Stomach smooth muscle (tissue), 2 donors: ENCODE measurements around the gene ARL2BP.

Source experiments
- H3K27ac ChIP-seq: one replicate; pipeline ENCODE4 v1.7.0; 2013; ENCODE audit warnings: mild to moderate bottlenecking, low read length, inconsistent platforms
- H3K27me3 ChIP-seq, 2 donors: one replicate each; pipeline ENCODE4 v1.7.0; 2013; ENCODE audit warnings: low read length in 2 of 2; ENCODE audit not compliant: insufficient read depth in 2 of 2, control insufficient read depth in 1 of 2
- H3K36me3 ChIP-seq, 2 donors: one replicate each; pipeline ENCODE4 v1.7.0; 2013; ENCODE audit warnings: low read length in 2 of 2; ENCODE audit not compliant: control insufficient read depth in 2 of 2, insufficient read depth in 2 of 2
- H3K4me1 ChIP-seq: one replicate; pipeline ENCODE4 v1.7.0; 2013; ENCODE audit warnings: low read length; ENCODE audit not compliant: control insufficient read depth, insufficient read depth
- H3K4me3 ChIP-seq, 2 donors: one replicate each; pipeline ENCODE4 v1.7.0; 2013; ENCODE audit warnings: low read length in 2 of 2
- H3K9ac ChIP-seq, 2 donors: one replicate each; pipeline ENCODE4 v1.7.0; 2013; ENCODE audit warnings: low read length in 2 of 2, mild to moderate bottlenecking in 1 of 2
- H3K9me3 ChIP-seq, 2 donors: one replicate each; pipeline ENCODE4 v1.7.0; 2013; ENCODE audit warnings: low read length in 2 of 2; ENCODE audit not compliant: control insufficient read depth in 2 of 2
- donor health status: healthy.
- donor health status: Pancreatic carcinoma.

The ARL2BP gene

GRCh38 chr16:57216968-57217367, 28.1 kb upstream of the ARL2BP start:
- Histone ChIP-seq H3K9me3 (peaks cover 6 to 9% of the 10 kb centered on the region in 2 donors), H3K9ac (no peak overlapping the region), H3K36me3 (peaks cover 63 to 66% of the 10 kb centered on the region in 2 donors), H3K4me1 (no peaks in the 10 kb centered on the region), H3K27me3 (no peaks in the 10 kb centered on the region), H3K4me3 (no peak overlapping the region), H3K27ac (no peak overlapping the region)

GRCh38 chr16:57223057-57223456, 22.0 kb upstream of the ARL2BP start:
- Histone ChIP-seq H3K36me3 (peaks cover 47% of the 10 kb centered on the region in 2 donors), H3K9me3 (no peaks in the 10 kb centered on the region), H3K9ac (no peak overlapping the region), H3K4me3 (no peak overlapping the region), H3K4me1 (no peaks in the 10 kb centered on the region), H3K27me3 (no peaks in the 10 kb centered on the region), H3K27ac (no peak overlapping the region)

GRCh38 chr16:57224651-57225335, 20.3 kb upstream of the ARL2BP start:
- Histone ChIP-seq H3K27me3 (no peaks in the 10 kb centered on the region), H3K9ac (no peak overlapping the region), H3K27ac (no peak overlapping the region), H3K4me1 (no peaks in the 10 kb centered on the region), H3K36me3 (peaks cover 46 to 47% of the 10 kb centered on the region in 2 donors), H3K4me3 (no peak overlapping the region), H3K9me3 (no peaks in the 10 kb centered on the region)

- H3K27me3 ChIP-seq: no peaks in the 10 kb centered on the region
- no peak overlapping the region for H3K27ac ChIP-seq
- no peaks in the 10 kb centered on the region for H3K9me3 ChIP-seq
- peaks cover 46 to 49% of the 10 kb centered on the region in 2 donors for H3K36me3 ChIP-seq
- H3K4me1 ChIP-seq: no peaks in the 10 kb centered on the region
- no peak overlapping the region for H3K4me3 ChIP-seq
- H3K9ac ChIP-seq: no peak overlapping the region
Measured at GRCh38 chr16:57225978-57226377, 19.1 kb upstream of the ARL2BP start.

GRCh38 chr16:57226701-57227621, 18.1 kb upstream of the ARL2BP start:
- no peaks in the 10 kb centered on the region for H3K4me1 ChIP-seq
- no peak overlapping the region for H3K4me3 ChIP-seq
- H3K27ac ChIP-seq: no peak overlapping the region
- no peaks in the 10 kb centered on the region for H3K27me3 ChIP-seq
- no peak overlapping the region for H3K9ac ChIP-seq
- peaks cover 45 to 47% of the 10 kb centered on the region in 2 donors for H3K36me3 ChIP-seq
- H3K9me3 ChIP-seq: no peaks in the 10 kb centered on the region

- Histone ChIP-seq H3K4me3 (no peak overlapping the region), H3K27ac (no peak overlapping the region), H3K27me3 (no peaks in the 10 kb centered on the region), H3K9me3 (no peaks in the 10 kb centered on the region), H3K36me3 (peaks cover 46 to 52% of the 10 kb centered on the region in 2 donors), H3K9ac (no peak overlapping the region), H3K4me1 (no peaks in the 10 kb centered on the region)
Measured at GRCh38 chr16:57229079-57229478, 16.0 kb upstream of the ARL2BP start.

- H3K9ac ChIP-seq: no peak overlapping the region
- peaks cover 53 to 57% of the 10 kb centered on the region in 2 donors for H3K36me3 ChIP-seq
Measured at GRCh38 chr16:57231821-57232350, 13.2 kb upstream of the ARL2BP start.

GRCh38 chr16:57233944-57234706, 10.9 kb upstream of the ARL2BP start:
- H3K4me3 ChIP-seq: no peak overlapping the region
- H3K4me1 ChIP-seq: no peaks in the 10 kb centered on the region
- H3K9me3 ChIP-seq: no peaks in the 10 kb centered on the region
- H3K27me3 ChIP-seq: no peaks in the 10 kb centered on the region
- no peak overlapping the region for H3K27ac ChIP-seq
- H3K9ac ChIP-seq: no peak overlapping the region
- peaks cover 43 to 50% of the 10 kb centered on the region in 2 donors for H3K36me3 ChIP-seq

More at GRCh38 chr16:57231821-57232350, 13.2 kb upstream of the ARL2BP start:
- Histone ChIP-seq H3K4me3 (no peak overlapping the region), H3K4me1 (no peaks in the 10 kb centered on the region), H3K27ac (no peak overlapping the region), H3K9me3 (no peaks in the 10 kb centered on the region), H3K27me3 (no peaks in the 10 kb centered on the region)

GRCh38 chr16:57234707-57235092, 10.4 kb upstream of the ARL2BP start:
- no peaks in the 10 kb centered on the region for H3K27me3 ChIP-seq
- no peak overlapping the region for H3K27ac ChIP-seq
- H3K9ac ChIP-seq: no peak overlapping the region
- H3K4me3 ChIP-seq: no peak overlapping the region
- no peaks in the 10 kb centered on the region for H3K4me1 ChIP-seq
- no peaks in the 10 kb centered on the region for H3K9me3 ChIP-seq
- H3K36me3 ChIP-seq: peaks cover 46 to 49% of the 10 kb centered on the region in 2 donors
